ENCODE measurements around the gene FOXJ1. TPM values are rescaled to one million over a fixed set of nuclear protein-coding genes. Genes with fewer than 3 reads are reported as not detected.

FOXJ1 gene
- total and polyA plus RNA-seq, 3 donors from 2014 or later: 22.9 to 30.5 (median 29.4) TPM

- 83 to 90% methylated on average over 3 of the region's 3 CpGs for WGBS, 2 donors
- no peaks in the 10 kb centered on the region for H3K27me3 ChIP-seq
- no peak for TF ChIP-seq CTCF (IDR thresholded peaks at IDR 0.05)
- H3K4me1 ChIP-seq: peaks cover 6% of the 10 kb centered on the region
- intact Hi-C loops (cut with DNase I; ENCODE audit: low total_unique reads): no loop called here
- no peaks in the 10 kb centered on the region for H3K36me3 ChIP-seq (ENCODE audit: low read depth, missing control alignments)
- no peaks in the 10 kb centered on the region for H3K9me3 ChIP-seq
- H3K27ac ChIP-seq: no peak overlapping the region
- DNase-seq: no peak
- H3K4me3 ChIP-seq: no peak overlapping the region
Measured at GRCh38 chr17:76106703-76107102, 34.3 kb downstream of the FOXJ1 start.

DNA sequence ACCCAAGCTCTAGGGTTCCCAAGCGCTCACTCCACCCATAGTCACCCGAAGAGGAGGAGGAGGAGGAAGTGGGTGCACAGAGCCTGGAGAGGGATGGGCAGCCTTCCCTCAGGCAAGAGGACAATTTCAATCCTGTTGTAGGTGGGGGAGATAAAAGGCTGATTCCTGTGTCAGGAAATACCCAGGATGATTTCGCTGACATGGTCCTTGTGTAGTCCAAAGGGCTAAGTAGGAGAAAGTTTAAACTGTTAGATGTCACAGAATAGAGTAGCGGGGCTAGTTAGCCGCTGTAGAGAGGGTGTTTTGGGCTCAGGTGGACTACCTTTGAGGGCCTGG, 36.2 kb downstream of the FOXJ1 start:
- no peaks in the 10 kb centered on the region for H3K9me3 ChIP-seq
- H3K36me3 ChIP-seq (ENCODE audit: low read depth, missing control alignments): no peaks in the 10 kb centered on the region
- H3K27ac ChIP-seq: no peak overlapping the region
- WGBS, 2 donors: 54 to 55% methylated on average over 5 of the region's 5 CpGs
- intact Hi-C loops (cut with DNase I; ENCODE audit: low total_unique reads): no loop called here
- DNase-seq: no peak
- TF ChIP-seq CTCF (IDR thresholded peaks at IDR 0.05) (no peak), POLR2A (IDR thresholded peaks at IDR 0.05) (no peak)
- no peaks in the 10 kb centered on the region for H3K27me3 ChIP-seq
- H3K4me3 ChIP-seq: peak overlapping the region in 1 of 2 donors; percentile 89
- H3K4me1 ChIP-seq: peaks cover 6% of the 10 kb centered on the region

- WGBS, 2 donors: 67 to 69% methylated on average over 26 to 29 of the region's 29 CpGs
- Histone ChIP-seq H3K36me3 (ENCODE audit: low read depth, missing control alignments) (no peaks in the 10 kb centered on the region), H3K27ac (peak overlapping the region; percentile 81 to 83), H3K27me3 (no peaks in the 10 kb centered on the region), H3K9me3 (no peaks in the 10 kb centered on the region), H3K4me1 (peaks cover 6% of the 10 kb centered on the region), H3K4me3 (peak overlapping the region; percentile 89 to 94)
- no peak for DNase-seq
- TF ChIP-seq POLR2A (IDR thresholded peaks at IDR 0.05): no peak
- no peak for TF ChIP-seq CTCF (IDR thresholded peaks at IDR 0.05)
- intact Hi-C loops (cut with DNase I; ENCODE audit: low total_unique reads): no loop called here
Measured at GRCh38 chr17:76104140-76104895, 36.7 kb downstream of the FOXJ1 start.

DNA sequence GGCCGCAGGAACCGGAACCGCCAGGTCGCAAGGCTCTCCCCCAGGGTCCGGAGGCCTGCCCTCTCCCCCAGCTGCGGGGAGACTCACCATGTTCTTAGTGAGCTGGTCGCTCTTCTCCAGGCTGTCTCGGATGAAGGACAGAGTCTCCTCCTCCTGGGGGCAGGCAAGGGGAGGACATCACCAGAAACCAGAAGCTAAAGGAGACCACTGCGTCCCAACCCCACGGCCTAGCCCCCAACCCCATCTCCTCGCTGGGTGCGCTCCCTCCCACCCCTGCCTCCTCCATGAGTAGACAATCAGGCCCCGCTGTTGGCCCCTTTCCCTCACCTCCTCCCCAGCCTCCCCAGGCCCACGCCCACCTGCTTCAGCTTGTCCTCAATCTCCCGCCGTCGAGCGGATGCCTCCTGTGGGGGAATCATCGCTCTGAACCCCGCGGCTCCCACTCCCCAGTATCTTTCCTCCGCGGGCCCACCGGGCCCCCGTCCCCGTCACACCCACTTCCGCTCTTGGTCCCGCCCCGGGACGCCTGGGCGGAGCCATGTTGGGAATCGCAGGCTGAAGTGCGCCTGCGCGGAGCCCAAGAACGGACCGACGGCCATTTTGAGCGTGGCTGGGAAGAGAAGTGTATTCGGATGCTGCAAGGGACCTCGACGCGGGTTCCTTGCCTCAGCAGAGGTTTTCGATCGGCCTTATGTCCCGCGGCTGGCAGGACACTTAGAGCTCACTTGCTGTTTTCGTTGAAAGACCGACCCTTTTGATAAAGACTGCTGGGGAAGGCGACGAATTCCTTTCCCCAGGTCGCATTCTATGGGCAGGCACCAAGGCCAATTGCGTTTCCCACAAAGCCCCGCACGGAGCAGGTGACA, 37.5 kb downstream of the FOXJ1 start, which contains the start of gene EXOC7:
EXOC7 (minus strand) TSS at position 514 of the 866 bp plus-strand sequence; CDS start at position 419, 95 bp downstream.
- Histone ChIP-seq H3K27ac (peak within 1 kb of the TSS; percentile 81 to 83), H3K36me3 (ENCODE audit: low read depth, missing control alignments) (no peaks in the 10 kb centered on the region), H3K27me3 (no peaks in the 10 kb centered on the region), H3K4me1 (peaks cover 6% of the 10 kb centered on the region), H3K9me3 (no peaks in the 10 kb centered on the region), H3K4me3 (peak within 1 kb of the TSS; percentile 89 to 94)
- TF ChIP-seq POLR2A (IDR thresholded peaks at IDR 0.05) (no peak), CTCF (IDR thresholded peaks at IDR 0.05) (no peak)
- WGBS, 2 donors: 3 to 6% methylated on average over 44 to 55 of the region's 55 CpGs
- DNase-seq: peak; percentile 94
- intact Hi-C loops (cut with DNase I; ENCODE audit: low total_unique reads): no loop called here

Measured in testis (tissue), 3 donors.